NCI-H2107 (cell line): ENCODE results near the gene ATP5ME.
A peak's percentile ranks its signal among the peaks of the same experiment; 100 is the strongest.
"Not testable (repeated sequence)": the region's sequence is repeated elsewhere in the genome, so short reads cannot be mapped to it uniquely, and the experiment has no call there.

Source experiments
- DNase-seq: peaks from one replicate; lab custom pipeline; 2025; lab: John Stamatoyannopoulos, UW

ATP5ME gene

GRCh38 chr4:683247-683897, 9.3 kb upstream of the ATP5ME start:
- DNase-seq: no peak

DNA sequence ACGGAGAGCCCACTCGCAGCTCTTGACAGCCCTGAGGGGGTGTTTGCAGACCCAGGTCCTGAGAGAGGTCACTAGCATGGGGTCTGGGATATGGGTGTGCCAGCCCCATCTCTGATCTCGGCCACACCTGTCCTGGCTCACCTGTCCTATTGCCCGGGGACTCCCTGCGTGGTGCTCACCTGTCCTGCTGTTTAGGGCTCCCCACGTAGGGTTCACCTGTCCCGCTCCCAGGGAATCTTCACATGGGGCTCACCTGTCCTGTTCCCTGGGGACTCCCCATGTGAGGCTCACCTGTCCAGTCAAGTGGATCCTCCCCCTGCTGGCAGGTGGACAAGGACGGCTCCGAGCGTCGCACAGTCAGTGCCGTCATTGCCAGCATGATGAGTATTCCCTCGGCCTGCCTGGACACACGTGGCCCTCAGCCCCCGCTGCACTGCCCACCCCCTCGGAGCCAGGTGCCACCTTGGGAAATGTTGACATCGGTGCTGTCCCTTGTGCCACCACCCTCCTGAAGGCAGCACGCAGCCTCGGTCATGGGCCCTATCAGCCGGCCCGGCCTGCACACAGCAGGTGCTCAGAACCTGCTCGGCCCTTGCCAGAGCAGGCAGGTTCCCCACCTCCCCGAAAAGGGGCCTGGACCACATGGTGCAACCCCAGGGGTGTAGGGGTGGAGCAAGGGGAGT, 8.6 kb upstream of the ATP5ME start:
- no peak for DNase-seq

DNA sequence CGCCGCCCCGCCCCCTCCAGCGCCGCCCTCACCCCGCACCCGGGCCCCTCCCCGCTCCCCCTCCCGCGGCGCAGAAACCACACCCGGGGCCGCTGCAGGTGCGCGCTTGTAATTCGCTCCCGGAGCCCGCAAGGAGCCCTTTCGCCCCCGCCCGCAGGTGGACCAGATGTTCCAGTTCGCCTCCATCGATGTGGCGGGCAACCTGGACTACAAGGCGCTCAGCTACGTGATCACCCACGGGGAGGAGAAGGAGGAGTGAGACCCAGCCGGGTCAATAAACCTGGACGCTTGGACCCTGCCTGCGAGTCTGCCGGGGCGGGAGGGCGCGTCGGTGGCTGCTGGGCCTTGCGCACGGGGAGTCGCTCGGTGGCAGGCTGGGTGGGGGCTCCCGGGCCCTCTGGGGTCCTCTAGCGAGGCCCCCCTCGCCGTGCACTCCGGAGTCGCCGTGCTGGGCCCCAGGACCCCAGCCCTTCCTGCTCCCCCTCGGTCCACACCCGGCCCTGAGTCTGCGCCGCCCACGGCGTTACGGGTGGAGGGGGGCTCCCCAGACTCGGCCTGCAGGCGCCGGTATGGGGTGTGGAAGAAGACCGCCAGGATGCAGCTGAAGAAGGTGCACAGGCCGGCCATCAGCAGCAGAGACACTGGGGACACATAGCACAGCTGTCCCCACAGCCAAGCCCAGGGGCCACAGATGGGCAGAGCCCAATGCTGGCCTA, 7.8 kb upstream of the ATP5ME start:
- peak; percentile 31 for DNase-seq

DNA sequence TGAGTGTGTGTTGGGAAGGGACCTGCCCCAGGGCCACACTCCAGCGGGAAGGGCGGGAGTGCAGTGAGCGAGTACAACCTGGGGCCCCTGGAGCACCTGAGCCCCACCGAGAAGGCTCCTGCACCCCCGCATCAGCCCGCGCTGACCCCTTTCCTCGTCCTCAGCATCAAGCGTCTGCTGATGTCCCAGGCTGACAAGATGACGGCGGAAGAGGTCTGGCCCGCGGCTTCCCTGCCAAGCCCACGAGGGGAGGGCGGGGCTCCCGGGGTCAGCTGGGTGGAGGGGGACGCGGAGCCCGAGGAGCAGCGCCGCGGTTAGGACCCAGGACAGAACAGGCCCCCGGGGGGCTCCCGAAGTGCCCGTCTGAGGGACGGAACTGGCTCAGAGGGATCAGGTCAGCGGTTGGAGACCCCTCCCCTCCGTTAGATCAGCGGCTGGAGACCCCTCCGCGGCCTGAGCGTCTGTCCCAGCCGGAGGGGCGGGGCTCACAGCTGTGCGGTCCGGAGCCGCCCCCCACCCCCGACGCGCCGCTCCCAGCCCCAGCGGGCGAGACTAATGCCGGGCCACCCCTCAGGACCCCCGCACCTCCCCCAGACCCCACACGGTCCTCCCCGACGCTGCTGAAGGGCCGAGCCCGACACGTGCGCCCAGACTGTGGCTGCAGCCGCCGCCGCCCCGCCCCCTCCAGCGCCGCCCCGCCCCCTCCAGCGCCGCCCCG, 7.0 kb upstream of the ATP5ME start:
- no peak for DNase-seq

DNA sequence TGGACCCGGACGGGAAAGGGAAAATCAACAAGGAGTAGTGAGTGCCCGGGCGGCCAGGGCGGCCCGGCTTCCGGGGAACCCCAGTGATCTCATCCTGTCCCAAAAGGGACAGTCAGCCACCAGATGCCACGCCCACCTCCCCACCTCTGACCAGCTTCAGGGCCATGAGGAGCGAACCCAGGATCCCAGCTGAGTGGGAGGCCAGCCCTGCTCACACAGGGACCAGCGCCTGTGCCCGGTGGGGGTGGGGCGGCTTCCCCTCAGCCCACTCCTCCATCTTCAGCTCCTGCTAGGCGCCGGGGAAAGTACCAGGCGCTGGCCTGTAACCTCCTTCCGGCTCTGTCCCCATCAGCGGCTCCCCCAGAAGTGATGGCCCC, 6.5 kb upstream of the ATP5ME start:
- DNase-seq: no peak

GRCh38 chr4:680091-680490, 6.0 kb upstream of the ATP5ME start:
- DNase-seq: no peak

- no peak for DNase-seq
These were observed 5.6 kb upstream of the ATP5ME start for GRCh38 chr4:679629-680028.

GRCh38 chr4:679104-679481, 5.0 kb upstream of the ATP5ME start:
- no peak for DNase-seq

DNA sequence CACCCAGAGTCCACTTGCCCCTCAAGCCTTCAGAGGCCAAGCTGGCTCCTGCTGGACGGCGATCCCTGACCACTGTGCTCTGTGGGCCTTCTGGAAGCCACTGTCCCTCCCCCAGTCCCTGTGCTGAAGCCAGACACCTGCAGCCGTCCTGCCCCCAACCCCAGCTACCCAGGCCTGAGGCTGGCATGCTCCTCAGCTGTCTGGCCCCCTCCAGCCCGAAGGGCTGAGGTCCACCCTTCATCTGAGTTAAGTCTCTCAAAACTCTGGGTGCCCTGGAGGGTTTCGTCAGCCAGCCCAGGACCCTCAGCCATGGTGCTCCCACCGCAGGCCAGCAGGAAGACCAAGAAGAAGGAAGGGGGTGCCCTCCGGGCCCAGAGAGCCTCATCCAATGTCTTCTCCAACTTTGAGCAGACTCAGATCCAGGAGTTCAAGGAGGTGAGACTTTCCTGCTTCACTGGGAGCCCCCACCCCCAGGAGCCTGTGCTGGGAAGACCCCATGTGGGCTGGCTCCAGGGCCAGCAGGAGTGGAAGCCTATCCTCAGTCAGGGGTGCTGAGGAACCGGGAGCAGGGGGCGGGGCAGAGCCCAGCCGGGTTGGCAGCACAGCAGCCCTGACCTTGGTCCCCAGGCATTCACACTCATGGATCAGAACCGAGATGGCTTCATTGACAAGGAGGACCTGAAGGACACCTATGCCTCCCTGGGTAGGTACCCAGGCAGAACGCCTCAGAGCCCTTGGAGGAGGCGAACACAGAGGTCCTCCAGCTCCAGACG, 4.4 kb upstream of the ATP5ME start:
- DNase-seq: no peak

GRCh38 chr4:677431-678293, 3.6 kb upstream of the ATP5ME start:
- DNase-seq: no peak

- no peak for DNase-seq
These were observed 2.8 kb upstream of the ATP5ME start for GRCh38 chr4:676871-677235.

DNA sequence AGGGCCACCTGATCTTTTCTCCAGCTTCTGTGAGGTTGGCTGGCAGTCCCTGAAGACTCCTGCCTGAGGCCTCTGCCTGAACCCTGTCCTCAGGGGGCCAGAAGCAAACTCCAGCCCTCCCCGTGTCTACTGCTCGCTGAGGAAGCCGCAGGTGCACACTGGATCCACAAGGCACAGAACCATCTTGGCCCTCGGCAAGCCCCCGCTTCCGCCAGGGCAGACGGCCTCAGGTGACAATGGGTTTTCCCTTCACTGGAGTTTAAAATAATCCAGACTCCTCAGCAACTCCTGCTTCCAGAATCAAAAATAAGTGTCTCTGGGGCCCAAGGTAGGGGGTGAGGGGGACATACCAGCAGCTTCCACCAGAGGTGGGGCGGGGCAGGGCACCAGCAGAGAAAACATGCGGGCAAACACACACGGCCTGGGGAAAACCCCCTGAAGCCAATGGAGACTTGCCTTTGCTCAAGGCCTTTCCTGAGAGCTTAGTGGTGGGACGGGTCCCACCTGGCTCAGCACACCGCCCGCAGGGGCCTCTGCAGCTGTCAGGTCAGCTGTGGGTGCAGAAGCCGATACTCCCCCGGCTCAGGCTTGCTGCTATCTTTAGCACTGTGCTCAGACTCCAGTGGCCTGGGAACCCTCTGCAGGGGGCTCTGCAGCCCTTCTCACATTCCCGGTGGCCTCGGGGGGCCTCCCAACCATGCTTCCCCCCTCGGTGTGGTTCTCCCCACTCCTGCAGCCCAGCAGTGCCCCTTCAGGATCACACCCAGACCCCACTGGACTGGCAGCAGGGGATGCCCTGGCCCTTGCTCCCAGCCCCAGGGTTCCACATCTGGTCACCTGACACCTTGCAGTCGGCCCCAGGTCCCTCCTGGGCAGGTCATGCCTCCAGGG, 2.1 kb upstream of the ATP5ME start:
- DNase-seq: no peak

DNA sequence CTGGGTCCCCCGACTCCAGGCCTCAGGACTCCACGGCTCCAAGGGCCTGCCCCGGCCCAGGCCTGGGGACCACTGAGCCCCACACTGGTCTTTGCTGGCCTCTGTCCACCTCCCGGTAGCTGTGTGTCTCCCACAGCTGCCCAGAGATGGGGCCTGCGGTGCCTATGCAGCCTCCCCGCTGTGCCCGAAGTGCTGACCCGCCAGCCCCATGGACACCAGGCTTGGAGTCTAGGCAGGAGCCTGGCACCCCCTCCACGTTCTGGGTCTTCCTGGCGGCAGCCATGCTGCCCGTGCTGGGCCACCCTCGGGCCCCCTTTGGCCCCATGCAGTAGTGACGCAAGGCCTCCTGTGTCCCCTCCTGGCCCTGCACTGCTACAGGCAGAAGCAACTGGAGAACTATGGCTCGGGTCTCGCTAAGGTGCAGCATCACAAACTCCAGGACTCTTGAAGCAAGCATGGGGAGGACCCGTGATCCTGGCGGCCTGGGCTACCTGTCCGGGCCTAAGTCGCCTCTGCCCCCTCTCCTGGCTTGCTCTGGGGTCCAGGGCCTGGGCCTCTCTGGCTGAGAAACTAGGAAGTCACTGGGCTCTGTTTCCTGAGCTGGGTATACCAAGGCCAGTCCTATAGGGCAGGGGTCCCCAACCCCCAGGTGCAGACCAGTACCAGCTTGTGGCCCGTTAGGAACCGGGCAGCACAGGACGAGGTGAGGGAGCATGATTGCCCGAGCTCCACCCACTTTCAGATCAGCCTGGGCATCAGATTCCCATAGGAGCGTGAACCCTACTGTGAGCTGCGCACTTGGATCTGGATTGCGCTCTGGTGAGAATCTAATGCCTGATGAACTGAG, 1.2 kb upstream of the ATP5ME start:
- DNase-seq: no peak

- DNase-seq: no peak
These were observed 556 bp downstream of the ATP5ME start for GRCh38 chr4:673349-674091.

GRCh38 chr4:671769-672168, 2.3 kb downstream of the ATP5ME start:
- DNase-seq: no peak

- DNase-seq: not testable (repeated sequence)
These were observed 4.1 kb downstream of the ATP5ME start for GRCh38 chr4:669806-670559.

- DNase-seq: not testable (repeated sequence)
These were observed 5.9 kb downstream of the ATP5ME start for GRCh38 chr4:668219-668618.

- no peak for DNase-seq
These were observed 6.5 kb downstream of the ATP5ME start for GRCh38 chr4:667545-667925.
